MCF 10A (cell line): ENCODE data around the gene LRRC17. TPM values are rescaled to one million over a fixed set of nuclear protein-coding genes. Genes with fewer than 3 reads are reported as not detected.

Experiments
- BruUV-seq: library from RNA; stranded (reverse); fragments of 400-500 nt; replicated peaks from 2 replicates; lab custom pipeline; 2021; lab: Mats Ljungman, UMichigan
- CTCF ChIA-PET: fragments of 300-600 bp; sonication (Branson Sonifier 250); formaldehyde crosslinking; extraction: SDS; loops from one replicate; lab custom pipeline; 2021; ENCODE audit warnings: antibody characterized with exemption, inconsistent platforms; lab: Yijun Ruan, JAX
- POLR2A ChIA-PET: fragments of 300-600, 350-650 bp; sonication (Branson Sonifier 250); formaldehyde crosslinking; extraction: SDS; loops from one replicate; lab custom pipeline; 2020; ENCODE audit warnings: antibody characterized with exemption, inconsistent platforms; lab: Yijun Ruan, JAX
- DNase-seq: peaks from one replicate; pipeline ENCODE4 v3.0.0-alpha.2; 2018; ENCODE audit not compliant: unreplicated experiment
- H3K27ac Mint-ChIP-seq: one replicate; pipeline ENCODE4 v1.8.0; 2022; ENCODE audit warnings: mild to moderate bottlenecking, low read depth, mixed read lengths; ENCODE audit not compliant: unreplicated experiment
- H3K27me3 Mint-ChIP-seq: one replicate; pipeline ENCODE4 v1.8.0; 2022; ENCODE audit warnings: mixed read lengths; ENCODE audit not compliant: insufficient read depth, unreplicated experiment
- H3K36me3 Mint-ChIP-seq: one replicate; pipeline ENCODE4 v1.8.0; 2022; ENCODE audit warnings: mild to moderate bottlenecking, moderate library complexity, mixed read lengths; ENCODE audit not compliant: insufficient read depth, unreplicated experiment
- H3K4me1 Mint-ChIP-seq: one replicate; pipeline ENCODE4 v1.8.0; 2022; ENCODE audit warnings: mixed read lengths; ENCODE audit not compliant: insufficient read depth, unreplicated experiment
- H3K4me3 Mint-ChIP-seq: one replicate; pipeline ENCODE4 v1.8.0; 2022; ENCODE audit warnings: mild to moderate bottlenecking, moderate library complexity, mixed read lengths; ENCODE audit not compliant: unreplicated experiment
- H3K9me3 Mint-ChIP-seq: one replicate; pipeline ENCODE4 v1.8.0; 2022; ENCODE audit warnings: mixed read lengths; ENCODE audit not compliant: unreplicated experiment
- intact Hi-C: fragments of 100-400 bp; cut with micrococcal nuclease; formaldehyde crosslinking; loops from 2 replicates; pipeline ENCODE4 v1.14.1; 2022
- total RNA-seq: library from RNA; stranded (reverse); gene quantifications from 2 replicates; pipeline ENCODE4 v1.2.3, GENCODE V29; 2022
- TF ChIP-seq, protein P1 (sequence below): fragments of 200-600 bp; IDR thresholded peaks from one replicate; pipeline ENCODE4 v1.8.0; 2022; ENCODE audit warnings: antibody characterized with exemption, mild to moderate bottlenecking; ENCODE audit not compliant: unreplicated experiment

LRRC17 gene
- total RNA-seq, 1 experiment from 2014 or later = 0.21 TPM

DNA sequence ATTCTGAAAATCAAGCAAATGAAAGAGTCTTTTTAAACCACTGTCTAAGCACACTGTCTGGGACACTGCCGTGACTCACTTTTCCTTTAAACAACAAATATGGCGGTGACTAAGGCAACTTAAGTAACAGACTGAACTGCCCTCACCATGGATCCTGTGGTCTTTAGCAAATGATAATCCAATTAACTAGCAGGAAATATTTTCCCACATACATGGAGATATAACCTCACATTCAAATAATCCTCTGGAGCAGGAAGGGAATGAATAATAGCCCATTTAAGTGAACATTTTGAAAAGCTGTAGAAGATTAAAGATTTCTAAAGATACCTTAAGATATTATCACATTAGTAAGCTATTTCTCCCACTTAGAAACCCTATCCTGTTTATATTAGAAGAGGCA is 40.3 kb upstream of the LRRC17 start:
- ChIA-PET CTCF (interaction anchor here (1.1 kb wide), 1 partner anchor 190 kb away, joined by 6 read pairs; no protein-coding TSS in a partner anchor), POLR2A (interaction anchor here (0.6 to 2.2 kb wide), 4 partner anchors 16 to 118 kb away, joined by 3 to 6 read pairs (median 4); no protein-coding TSS in a partner anchor)
- H3K4me1 Mint-ChIP-seq = peaks cover 46% of the 10 kb centered on the region
- H3K36me3 Mint-ChIP-seq = no peaks in the 10 kb centered on the region
- no peaks in the 10 kb centered on the region for H3K27me3 Mint-ChIP-seq
- H3K9me3 Mint-ChIP-seq = peaks cover 9% of the 10 kb centered on the region
- TF ChIP-seq, protein P1, sequence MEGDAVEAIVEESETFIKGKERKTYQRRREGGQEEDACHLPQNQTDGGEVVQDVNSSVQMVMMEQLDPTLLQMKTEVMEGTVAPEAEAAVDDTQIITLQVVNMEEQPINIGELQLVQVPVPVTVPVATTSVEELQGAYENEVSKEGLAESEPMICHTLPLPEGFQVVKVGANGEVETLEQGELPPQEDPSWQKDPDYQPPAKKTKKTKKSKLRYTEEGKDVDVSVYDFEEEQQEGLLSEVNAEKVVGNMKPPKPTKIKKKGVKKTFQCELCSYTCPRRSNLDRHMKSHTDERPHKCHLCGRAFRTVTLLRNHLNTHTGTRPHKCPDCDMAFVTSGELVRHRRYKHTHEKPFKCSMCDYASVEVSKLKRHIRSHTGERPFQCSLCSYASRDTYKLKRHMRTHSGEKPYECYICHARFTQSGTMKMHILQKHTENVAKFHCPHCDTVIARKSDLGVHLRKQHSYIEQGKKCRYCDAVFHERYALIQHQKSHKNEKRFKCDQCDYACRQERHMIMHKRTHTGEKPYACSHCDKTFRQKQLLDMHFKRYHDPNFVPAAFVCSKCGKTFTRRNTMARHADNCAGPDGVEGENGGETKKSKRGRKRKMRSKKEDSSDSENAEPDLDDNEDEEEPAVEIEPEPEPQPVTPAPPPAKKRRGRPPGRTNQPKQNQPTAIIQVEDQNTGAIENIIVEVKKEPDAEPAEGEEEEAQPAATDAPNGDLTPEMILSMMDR = no peak
- no TSS peak for BruUV-seq
- no peak overlapping the region for H3K4me3 Mint-ChIP-seq
- DNase-seq = peak; percentile 71
- H3K27ac Mint-ChIP-seq = peak overlapping the region; percentile 96
- intact Hi-C loops = loop anchor here (5.0 kb wide), 1 partner anchor 35 kb away; no protein-coding TSS in a partner anchor

DNA sequence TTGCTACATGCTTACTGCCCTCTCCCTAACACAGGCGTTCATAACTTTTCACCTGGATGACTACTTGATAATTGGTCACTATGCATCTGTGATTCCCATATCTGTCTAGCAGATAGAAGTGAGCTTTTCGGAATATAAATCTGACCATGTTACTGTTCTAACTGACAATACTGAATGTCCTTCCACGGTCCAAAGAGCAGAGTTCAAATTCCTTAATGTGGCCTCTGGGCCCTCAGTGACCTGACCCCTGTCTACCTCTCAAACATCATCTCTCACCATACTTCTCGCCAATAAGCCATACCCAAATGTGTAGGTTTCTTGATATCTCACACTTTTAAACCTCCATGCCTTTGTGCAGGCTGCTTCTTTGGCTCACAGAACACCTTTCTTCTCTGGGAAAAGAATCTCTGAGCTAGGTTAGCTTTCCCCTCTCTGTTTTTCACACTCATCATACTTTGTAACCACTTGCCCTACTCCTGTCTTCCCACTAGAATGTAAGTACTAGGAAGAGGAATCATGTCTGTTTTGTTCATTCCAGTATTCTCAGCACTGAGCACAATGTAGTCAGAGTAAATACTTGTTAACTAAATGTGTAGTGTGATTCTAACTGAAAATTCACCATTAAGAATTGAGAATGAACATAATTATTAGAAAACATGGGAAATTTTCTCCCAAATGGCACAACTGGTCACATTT is 39.2 kb upstream of the LRRC17 start:
- no peaks in the 10 kb centered on the region for H3K27me3 Mint-ChIP-seq
- no peak overlapping the region for H3K4me3 Mint-ChIP-seq
- H3K27ac Mint-ChIP-seq = peak overlapping the region; percentile 96
- TF ChIP-seq, protein P1 = no peak
- BruUV-seq = no TSS peak
- intact Hi-C loops = loop anchor here (5.0 kb wide), 1 partner anchor 36 kb away; no protein-coding TSS in a partner anchor
- H3K4me1 Mint-ChIP-seq = peaks cover 46% of the 10 kb centered on the region
- no peak for DNase-seq
- H3K36me3 Mint-ChIP-seq = no peaks in the 10 kb centered on the region
- CTCF ChIA-PET = interaction anchor here (1.1 to 1.3 kb wide), 2 partner anchors 11 to 189 kb away, joined by 3 to 6 read pairs; no protein-coding TSS in a partner anchor
- POLR2A ChIA-PET = interaction anchor here (1.4 to 2.2 kb wide), 2 partner anchors 17 to 37 kb away, joined by 5 to 6 read pairs; no protein-coding TSS in a partner anchor
- H3K9me3 Mint-ChIP-seq = peaks cover 8% of the 10 kb centered on the region

DNA sequence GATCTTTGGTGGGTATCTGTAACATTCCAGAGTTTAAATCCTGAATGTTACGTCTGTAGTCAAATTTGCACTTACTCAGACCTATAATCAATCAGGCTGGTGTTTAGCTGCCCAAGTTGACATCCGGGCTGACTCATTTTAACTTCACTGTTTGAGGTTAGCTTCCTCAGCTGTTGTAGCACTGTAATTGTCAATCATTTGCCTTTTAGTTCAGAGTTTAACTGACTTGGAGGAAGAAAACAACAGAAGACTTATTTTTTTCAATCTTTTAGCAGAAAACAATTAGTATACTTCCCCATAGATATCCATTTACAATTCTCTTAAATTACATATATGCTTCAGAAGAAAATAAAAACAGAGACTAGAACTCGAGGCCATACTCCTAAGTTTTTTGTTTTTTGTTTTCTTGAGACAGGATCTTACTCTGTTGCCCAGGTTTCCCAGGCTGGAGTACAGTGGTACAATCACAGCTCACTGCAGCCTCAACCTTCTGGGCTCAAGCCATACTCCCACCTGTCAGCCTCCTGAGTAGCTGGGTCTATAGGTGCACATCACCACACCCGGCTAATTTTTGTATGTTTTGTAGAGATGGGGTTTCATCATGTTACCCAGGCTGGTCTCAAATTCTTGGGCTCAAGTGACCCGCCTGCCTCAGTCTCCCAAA is 38.5 kb upstream of the LRRC17 start:
- no peaks in the 10 kb centered on the region for H3K27me3 Mint-ChIP-seq
- POLR2A ChIA-PET = interaction anchor here (0.6 to 2.2 kb wide), 6 partner anchors 18 to 201 kb away, joined by 3 to 9 read pairs (median 5); partner anchors contain the start of genes ARMC10, FAM185A and FBXL13
- no peak overlapping the region for H3K4me3 Mint-ChIP-seq
- H3K27ac Mint-ChIP-seq = peak overlapping the region; percentile 96
- peaks cover 46% of the 10 kb centered on the region for H3K4me1 Mint-ChIP-seq
- TSS peak; percentile 60 for BruUV-seq
- TF ChIP-seq, protein P1 = no peak
- no peaks in the 10 kb centered on the region for H3K36me3 Mint-ChIP-seq
- CTCF ChIA-PET = interaction anchor here (1.2 to 1.3 kb wide), 2 partner anchors 12 to 37 kb away, joined by 3 read pairs; no protein-coding TSS in a partner anchor
- DNase-seq = peak; percentile 72
- intact Hi-C loops = loop anchor here (5.0 kb wide), 1 partner anchor 37 kb away; no protein-coding TSS in a partner anchor
- peaks cover 8% of the 10 kb centered on the region for H3K9me3 Mint-ChIP-seq
